ENCODE data around the gene PALM3.
"Not testable (repeated sequence)": the region's sequence is repeated elsewhere in the genome, so short reads cannot be mapped to it uniquely, and the experiment has no call there.

PALM3 gene

DNA sequence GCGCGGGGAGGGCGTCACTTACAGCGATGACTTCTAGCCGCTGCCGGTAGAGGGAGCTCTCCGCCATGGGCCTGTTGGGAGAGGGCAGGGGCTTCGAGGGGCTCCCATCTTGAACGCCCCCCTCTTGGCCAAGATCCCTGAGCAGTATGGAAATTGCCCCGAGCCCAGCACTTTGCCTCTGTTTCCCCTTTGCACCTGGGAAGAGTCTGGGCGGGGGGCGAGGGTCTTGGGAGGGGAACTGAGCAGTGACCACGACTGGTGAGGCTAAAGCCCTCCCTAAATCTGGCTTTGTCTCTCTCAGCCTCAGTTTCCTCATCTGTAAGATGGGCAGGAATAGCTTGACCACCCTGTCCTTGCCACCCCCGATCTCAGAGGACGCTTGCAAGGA lies 2.8 kb downstream of the PALM3 start:
- peak; percentile 55 for DNase-seq

DNA sequence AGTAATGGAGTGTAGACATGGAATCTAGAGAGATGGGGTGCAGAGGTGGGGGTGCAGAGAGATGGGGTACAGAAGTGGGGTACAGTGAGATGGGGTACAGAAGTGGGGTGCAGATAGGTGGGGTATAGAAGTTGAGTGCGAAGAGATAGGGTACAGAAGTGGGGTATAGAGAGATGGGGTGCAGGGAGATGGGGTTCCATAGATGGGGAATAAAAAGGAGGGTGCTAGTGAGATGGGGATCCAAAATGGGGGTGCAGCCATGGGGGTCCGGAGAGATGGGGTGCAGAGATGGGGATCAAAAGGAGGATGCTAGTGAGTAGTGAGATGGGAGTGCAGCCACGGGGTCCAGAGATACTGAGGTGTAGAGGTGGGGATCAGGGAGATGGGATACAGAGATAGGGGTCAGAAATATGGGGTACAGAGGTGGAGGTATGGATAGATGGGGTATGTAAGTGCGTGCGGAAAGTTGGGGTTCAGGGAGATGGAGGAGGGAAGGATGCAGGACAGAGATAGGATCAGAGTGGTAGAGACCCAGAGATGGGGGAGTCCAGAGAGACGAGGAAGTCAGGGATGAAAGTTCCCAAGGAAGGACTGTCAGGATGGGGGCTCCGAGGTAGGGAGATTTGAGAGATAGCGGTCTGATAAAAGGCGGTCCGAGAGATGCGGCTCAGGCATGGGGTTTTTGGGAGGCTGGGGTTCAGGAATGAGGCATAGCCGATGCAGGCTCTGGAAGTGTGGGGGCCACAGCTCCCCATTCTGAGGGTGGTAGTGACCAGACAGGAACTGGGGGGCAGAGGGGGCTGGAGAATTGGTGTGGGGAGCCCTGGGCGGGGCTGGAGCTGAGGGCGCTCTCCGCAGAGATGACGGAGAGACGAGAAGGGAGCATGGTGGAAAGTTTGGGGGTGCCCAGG lies 3.4 kb downstream of the PALM3 start:
- DNase-seq, result no peak

DNA sequence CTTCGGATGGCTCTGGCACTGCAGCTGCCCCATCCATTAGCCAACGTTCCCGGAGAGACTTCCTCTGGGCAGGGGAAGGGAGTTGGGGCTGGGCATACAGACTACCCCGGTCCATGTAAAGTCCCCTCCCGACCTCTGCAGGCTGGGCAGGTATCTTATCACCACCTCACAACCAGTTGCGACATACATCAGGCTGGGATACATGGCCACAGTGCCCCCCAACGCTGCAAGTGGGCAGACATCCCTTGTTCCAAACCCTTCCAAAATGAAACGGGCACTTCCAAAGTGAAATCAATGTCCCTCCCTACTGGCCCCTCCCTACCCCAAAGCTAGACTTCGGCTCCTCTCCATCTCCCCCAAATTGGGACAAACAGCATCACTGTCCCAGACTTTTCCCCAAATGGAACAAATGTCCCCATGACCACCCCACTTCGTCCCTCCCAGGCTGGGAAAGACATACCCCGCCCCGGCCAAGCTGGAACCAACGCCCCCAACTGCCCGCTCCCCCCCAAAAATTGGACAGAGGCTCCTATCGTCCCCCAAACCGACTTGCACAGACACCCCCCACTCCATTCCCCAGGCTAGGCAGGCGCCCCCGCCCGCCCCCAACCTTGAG lies 5.0 kb downstream of the PALM3 start:
- no peak for DNase-seq

- DNase-seq, result no peak
These were observed 5.7 kb downstream of the PALM3 start for GRCh38 chr19:14056069-14056666.

- DNase-seq, result no peak
These were observed 6.5 kb downstream of the PALM3 start for GRCh38 chr19:14055396-14055795.

- DNase-seq, result no peak
These were observed 7.2 kb downstream of the PALM3 start for GRCh38 chr19:14054721-14055120.

DNA sequence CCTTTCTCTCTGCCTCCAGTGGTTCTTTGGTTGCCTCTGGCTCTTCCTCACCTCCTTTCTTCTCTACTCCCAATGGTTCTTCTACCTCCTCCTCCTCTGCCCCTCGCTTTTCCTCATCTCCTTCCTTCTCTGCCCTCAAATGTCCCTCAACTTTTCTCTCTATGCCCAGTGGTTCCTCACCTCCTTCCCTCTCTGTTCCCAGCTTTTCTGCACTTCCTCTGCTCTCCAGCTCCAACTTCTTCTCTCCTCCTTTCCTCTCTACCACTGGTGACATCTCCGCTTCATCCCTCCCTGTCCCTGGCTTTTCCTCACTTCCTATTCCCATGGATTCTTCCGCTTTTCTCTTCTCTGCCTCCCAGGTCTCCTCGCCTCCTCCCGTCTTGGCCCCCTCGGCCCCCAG lies 7.8 kb downstream of the PALM3 start:
- DNase-seq, result no peak

DNA sequence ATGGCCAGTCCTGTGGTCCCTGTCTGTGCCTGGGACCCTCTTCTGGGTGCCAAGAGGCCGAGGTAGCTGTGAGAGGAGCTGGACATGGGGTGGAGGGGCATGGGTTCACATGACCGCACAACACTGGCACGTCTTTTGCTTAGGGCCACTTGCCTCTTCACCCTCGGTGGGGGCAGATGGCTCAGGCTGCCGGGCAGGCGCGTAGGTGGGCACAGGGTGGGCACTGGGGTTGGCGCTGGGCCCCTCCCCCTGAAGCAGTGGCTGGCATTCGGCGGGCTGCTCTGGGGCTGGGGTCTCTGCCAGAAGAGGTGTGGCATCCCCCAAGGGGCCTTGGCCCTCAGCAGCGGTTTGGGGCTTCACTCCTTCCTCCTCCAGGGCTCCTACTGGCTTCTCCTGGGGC lies 8.4 kb downstream of the PALM3 start:
- no peak for DNase-seq

DNA sequence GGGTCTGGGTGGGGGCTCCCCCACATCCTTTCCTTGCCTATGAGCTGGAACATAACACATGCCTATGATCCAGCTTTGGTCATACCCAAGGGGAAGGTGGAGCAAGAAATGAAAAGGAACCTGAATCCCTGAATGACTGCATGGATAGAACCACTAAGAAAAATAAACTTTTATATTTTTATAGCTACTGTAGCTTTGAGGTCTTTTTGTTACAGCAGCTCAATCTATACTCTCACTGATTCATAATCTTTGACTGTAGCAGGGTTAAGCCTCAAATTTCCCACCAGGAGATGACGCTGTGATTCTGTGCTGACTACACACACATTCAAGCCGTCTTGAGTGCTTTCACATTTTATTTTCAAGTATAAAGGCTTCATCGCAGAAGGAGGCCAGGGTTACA lies 8.8 kb downstream of the PALM3 start:
- no peak for DNase-seq

- DNase-seq, result no peak
These were observed 9.4 kb downstream of the PALM3 start for GRCh38 chr19:14052470-14052869.

DNA sequence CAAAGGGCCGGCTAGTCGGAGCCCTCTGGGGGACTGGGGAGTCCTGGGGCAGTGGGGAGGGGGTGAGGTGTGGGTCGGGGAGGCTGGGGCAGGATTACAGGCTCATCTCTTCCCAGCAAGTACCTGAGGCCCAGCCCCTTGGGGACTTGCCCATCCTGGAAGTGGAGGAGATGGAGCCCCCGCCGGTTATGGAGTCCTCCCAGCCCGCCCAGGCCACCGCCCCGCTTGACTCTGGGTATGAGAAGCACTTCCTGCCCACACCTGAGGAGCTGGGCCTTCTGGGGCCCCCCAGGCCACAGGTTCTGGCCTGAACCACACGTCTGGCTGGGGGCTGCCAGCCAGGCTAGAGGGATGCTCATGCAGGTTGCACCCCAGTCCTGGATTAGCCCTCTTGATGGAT lies 9.9 kb downstream of the PALM3 start:
- no peak for DNase-seq

- not testable (repeated sequence) for DNase-seq
These were observed 10.9 kb downstream of the PALM3 start for GRCh38 chr19:14050961-14051360.

DNA sequence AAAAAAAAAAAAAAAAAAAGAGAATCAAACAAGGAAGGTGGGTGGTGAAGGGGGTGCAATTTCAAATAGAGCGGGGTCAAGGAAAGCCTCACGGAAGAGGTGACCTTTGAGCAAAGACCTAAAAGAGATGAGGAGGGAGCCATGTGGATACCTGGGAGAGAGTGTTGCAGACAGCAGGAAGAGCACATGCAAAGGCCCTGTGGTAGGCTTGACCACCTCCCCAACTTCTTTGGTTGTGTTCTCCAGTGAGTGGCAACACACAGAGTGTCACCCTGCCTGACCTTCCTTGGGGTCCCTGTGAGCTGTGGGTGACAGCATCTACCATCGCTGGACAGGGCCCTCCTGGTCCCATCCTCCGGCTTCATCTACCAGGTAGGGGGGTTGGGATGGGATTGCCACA lies 11.4 kb downstream of the PALM3 start:
- no peak for DNase-seq

GRCh38 chr19:14048443-14049153 lies 13.3 kb downstream of the PALM3 start:
- peak; percentile 84 for DNase-seq

DNA sequence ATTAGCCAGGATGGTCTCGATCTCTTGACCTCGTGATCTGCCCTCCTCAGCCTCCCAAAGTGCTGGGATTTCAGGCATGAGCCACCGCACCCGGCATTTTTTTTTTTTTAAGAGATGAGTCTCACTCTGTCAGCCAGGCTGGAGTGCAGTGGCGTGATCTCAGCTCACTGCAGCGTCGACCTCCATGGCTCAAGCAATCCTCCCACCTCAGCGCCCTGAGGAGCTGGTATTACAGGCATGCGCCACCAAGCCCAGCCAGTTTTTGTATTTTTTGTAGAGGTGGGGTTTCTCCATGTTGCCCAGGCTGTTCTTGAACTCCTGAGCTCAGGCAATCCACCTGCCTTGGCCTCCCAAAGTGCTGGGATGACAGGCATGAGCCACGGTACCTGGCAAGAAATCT lies 14.0 kb downstream of the PALM3 start:
- not testable (repeated sequence) for DNase-seq

DNA sequence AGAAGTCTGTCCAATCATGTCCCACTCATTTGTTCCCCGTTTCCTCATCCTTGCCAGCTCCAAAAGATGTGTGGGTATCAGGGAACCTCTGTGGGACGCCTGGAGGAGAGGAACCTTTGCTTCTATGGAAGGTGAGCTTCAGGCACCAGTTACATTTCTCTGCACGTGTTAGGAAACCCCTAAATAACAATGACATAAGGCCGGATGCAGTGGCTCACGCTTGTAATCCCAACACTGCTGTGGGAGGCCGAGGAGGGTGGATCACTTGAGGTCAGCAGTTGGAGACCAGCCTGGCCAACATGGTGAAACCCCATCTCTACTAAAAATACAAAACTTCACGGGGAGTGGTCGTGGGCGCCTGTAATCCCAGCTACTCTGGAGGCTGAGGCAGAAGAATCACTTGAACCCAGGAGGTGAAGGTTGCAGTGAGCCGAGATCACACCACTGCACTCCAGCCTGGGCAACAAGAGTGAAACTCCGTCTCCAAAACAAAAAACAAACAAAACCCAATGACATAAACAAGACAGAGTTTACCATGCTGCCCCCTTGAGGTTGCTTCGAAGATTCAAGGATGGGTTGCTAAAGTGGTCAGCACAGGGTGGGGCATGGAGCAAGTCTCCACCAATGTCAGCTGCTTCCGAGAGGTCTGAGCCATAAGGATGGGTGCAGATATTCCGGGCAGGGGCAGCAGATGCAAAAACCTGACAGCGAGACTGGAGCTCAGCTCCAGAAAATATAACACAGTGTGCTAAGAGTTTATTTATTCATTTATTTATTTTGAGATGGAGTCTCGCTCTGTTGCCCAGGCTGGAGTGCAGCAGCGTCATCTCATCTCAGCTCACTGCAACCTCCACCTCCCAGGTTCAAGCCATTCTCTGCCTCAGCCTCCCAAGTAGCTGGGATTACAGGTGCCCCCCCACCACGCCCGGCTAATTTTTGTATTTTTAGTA lies 18.9 kb downstream of the PALM3 start:
- peak; percentile 33 for DNase-seq

- no peak for DNase-seq
These were observed 22.7 kb downstream of the PALM3 start for GRCh38 chr19:14039181-14039580.

GRCh38 chr19:14035706-14036105 lies 26.2 kb downstream of the PALM3 start:
- no peak for DNase-seq

- not testable (repeated sequence) for DNase-seq
These were observed 26.7 kb downstream of the PALM3 start for GRCh38 chr19:14035159-14035558.

DNA sequence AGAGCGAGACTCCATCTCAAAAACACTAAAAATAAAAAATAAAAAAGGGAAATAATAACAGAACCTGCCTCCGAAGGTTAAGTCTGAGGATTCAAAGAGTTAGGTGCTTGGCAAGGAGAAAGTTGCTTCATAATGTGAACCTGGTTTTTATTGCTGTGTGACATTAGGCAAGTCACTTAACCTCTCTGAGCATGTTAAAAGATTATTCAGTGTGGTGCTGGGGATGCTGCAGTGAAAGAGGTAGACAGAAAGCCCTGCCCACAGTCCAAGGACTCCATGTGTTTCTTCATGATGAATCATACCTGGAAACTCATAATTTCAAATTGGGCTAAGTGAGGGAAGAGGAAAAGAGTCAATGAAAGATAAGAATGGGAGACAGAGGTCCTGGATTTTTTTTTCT lies 27.9 kb downstream of the PALM3 start:
- DNase-seq, result no peak

- DNase-seq, result peak; percentile 84
These were observed 30.0 kb downstream of the PALM3 start, which contains the start of gene IL27RA for GRCh38 chr19:14031719-14032480. Gene IL27RA, plus strand, starts transcription at chr19:14031762. Its CDS starts 111 bp downstream, at chr19:14031873.
